T-helper 1 cell treated with Interleukin-12 subunit alpha and Interleukin-12 subunit beta and Interleukin-4 antibody, amounts not matched to agents 30 μg/mL and 1 μg/mL, for 36 hours (primary cell): Measurements from ENCODE around the gene OTUB2.

ENCODE experiments used
- H3K27ac Mint-ChIP-seq: one replicate; pipeline ENCODE4 v1.8.0; 2021; ENCODE audit warnings: mild to moderate bottlenecking, mixed read lengths
- H3K27me3 Mint-ChIP-seq: one replicate; pipeline ENCODE4 v1.8.0; 2021; ENCODE audit warnings: low read depth, mixed read lengths
- H3K36me3 Mint-ChIP-seq: one replicate; pipeline ENCODE4 v1.8.0; 2021; ENCODE audit warnings: low read depth, mixed read lengths
- H3K4me1 Mint-ChIP-seq: one replicate; pipeline ENCODE4 v1.8.0; 2021; ENCODE audit warnings: low read depth, mixed read lengths
- H3K4me3 Mint-ChIP-seq: one replicate; pipeline ENCODE4 v1.8.0; 2021; ENCODE audit warnings: mild to moderate bottlenecking, moderate library complexity, mixed read lengths
- H3K9me3 Mint-ChIP-seq: one replicate; pipeline ENCODE4 v1.8.0; 2021; ENCODE audit warnings: mixed read lengths

OTUB2 gene

DNA sequence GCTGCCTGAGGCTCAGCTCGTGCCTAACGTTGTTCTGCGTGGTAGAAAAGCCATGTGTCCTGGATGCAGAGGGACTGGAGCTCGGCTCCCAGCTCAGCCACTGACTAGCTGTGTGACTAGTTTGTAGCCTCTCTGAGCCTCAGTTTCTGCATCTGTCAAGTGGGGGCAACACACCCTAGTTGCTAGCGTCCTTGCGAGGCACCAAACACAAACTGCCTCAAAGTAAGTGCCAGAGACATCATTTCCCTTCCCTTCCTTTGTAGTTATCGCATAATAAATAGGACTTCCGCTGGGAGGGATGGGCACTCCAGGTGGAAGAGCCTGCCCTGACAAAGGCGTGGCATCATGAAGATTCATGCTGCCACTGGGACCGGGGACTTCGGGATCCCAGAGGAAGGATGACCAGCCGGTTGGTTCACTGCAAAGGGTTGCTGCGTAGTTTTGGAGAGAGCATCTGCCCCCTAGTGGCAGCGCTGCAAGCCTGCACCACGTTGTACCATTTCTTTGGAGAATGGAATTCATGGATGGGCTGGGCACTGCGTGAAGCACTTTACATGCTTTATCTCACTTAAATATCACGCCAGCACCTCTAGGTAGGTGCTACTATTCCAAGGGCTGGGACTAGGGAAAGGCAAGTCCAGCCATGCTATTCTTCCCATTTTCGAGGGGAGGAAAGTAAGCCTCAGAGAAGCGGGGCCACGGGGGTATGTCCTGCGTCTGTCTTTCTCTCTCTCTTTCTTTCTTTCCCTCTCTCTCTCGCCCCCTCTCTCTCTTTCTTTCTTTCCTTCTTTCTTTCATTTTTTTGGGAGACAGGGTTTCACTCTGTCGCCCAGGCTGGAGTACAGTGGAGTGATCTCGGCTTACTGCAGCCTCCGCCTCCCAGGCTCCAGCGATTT is 24.4 kb upstream of the OTUB2 start:
- H3K4me1 Mint-ChIP-seq, result peaks cover 35% of the 10 kb centered on the region
- peak overlapping the region; percentile 28 for H3K27ac Mint-ChIP-seq
- H3K36me3 Mint-ChIP-seq, result no peaks in the 10 kb centered on the region
- H3K9me3 Mint-ChIP-seq, result no peaks in the 10 kb centered on the region
- peaks cover 6% of the 10 kb centered on the region for H3K27me3 Mint-ChIP-seq
- H3K4me3 Mint-ChIP-seq, result no peak overlapping the region

DNA sequence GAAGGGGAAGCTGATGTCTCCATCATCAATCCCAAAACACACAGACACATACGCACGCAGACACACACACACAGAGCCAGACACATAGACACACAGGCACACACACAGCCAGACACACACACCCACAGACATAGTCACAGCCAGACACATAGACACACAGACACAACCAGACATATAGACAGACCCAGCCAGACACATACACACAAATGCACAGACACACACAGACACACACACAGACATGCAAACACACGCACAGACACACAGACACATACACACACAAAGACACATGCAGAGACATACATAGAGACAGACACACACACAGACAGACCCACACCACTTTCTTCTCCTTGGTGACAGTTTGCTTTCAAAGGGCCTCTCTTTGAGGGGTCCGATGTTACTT is 22.7 kb upstream of the OTUB2 start:
- no peak overlapping the region for H3K4me3 Mint-ChIP-seq
- peaks cover 34% of the 10 kb centered on the region for H3K4me1 Mint-ChIP-seq
- H3K27me3 Mint-ChIP-seq, result peaks cover 6% of the 10 kb centered on the region
- H3K36me3 Mint-ChIP-seq, result no peaks in the 10 kb centered on the region
- no peaks in the 10 kb centered on the region for H3K9me3 Mint-ChIP-seq
- H3K27ac Mint-ChIP-seq, result peak overlapping the region; percentile 3

DNA sequence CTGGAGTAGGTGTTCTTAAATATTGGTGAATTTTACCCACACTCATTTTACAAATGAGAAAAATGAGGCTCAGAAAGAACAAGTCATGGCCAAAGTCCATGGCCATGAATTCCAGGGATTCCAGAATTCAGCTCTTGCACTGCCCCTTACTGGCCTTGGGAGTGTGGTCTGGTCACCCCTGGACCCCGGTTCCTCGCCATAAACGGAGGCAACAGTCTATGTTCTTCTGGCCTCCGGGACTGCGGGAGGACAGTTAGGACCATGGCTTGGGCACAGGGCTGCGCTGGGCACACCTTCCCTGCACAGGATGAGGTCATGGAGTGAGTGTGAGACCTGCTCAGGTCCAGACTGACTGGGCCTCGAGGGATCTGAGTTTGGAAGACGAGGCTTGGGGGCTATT is 22.1 kb upstream of the OTUB2 start:
- Mint-ChIP-seq H3K4me3 (no peak overlapping the region), H3K4me1 (peaks cover 37% of the 10 kb centered on the region), H3K9me3 (no peaks in the 10 kb centered on the region), H3K27me3 (peaks cover 6% of the 10 kb centered on the region), H3K27ac (no peak overlapping the region), H3K36me3 (no peaks in the 10 kb centered on the region)

GRCh38 chr14:94005324-94006073 is 20.6 kb upstream of the OTUB2 start:
- Mint-ChIP-seq H3K4me3 (no peak overlapping the region), H3K9me3 (no peaks in the 10 kb centered on the region), H3K27me3 (peaks cover 6% of the 10 kb centered on the region), H3K27ac (no peak overlapping the region), H3K36me3 (no peaks in the 10 kb centered on the region), H3K4me1 (peaks cover 45% of the 10 kb centered on the region)

DNA sequence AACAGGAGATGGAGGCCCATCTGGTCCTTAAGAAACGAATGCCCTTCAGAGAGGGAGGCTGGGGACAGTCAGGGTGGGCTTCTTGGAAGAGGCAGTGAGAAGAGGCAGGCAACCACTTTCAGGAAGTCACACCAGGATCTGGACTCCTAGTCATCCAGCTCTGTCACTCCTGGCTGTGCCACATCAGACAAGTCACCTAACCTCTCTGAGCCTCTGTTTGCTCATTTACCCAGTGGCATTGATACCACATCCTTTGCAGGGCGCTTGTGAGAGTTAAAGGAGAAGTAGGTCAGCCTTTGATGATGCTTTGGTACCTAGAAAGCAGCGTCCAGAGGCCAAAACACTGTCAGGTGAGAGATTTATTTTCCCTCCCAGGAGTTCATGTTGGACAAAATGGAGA is 17.9 kb upstream of the OTUB2 start:
- Mint-ChIP-seq H3K4me1 (peaks cover 52% of the 10 kb centered on the region), H3K27me3 (peaks cover 6% of the 10 kb centered on the region), H3K27ac (peak overlapping the region; percentile 34)

GRCh38 chr14:94009767-94010166 is 16.4 kb upstream of the OTUB2 start:
- peak overlapping the region; percentile 78 for H3K27ac Mint-ChIP-seq
- H3K9me3 Mint-ChIP-seq, result no peaks in the 10 kb centered on the region
- peaks cover 6% of the 10 kb centered on the region for H3K27me3 Mint-ChIP-seq

More for the DNA sequence above, 17.9 kb upstream of the OTUB2 start:
- Mint-ChIP-seq H3K4me3 (peak overlapping the region; percentile 7), H3K9me3 (no peaks in the 10 kb centered on the region), H3K36me3 (no peaks in the 10 kb centered on the region)

GRCh38 chr14:94010625-94011024 is 15.5 kb upstream of the OTUB2 start:
- Mint-ChIP-seq H3K36me3 (no peaks in the 10 kb centered on the region), H3K27ac (no peak overlapping the region), H3K4me3 (no peak overlapping the region), H3K27me3 (no peaks in the 10 kb centered on the region), H3K9me3 (no peaks in the 10 kb centered on the region), H3K4me1 (peaks cover 51% of the 10 kb centered on the region)

More at GRCh38 chr14:94009767-94010166, 16.4 kb upstream of the OTUB2 start:
- no peaks in the 10 kb centered on the region for H3K36me3 Mint-ChIP-seq
- H3K4me1 Mint-ChIP-seq, result peaks cover 55% of the 10 kb centered on the region
- peak overlapping the region; percentile 47 for H3K4me3 Mint-ChIP-seq

DNA sequence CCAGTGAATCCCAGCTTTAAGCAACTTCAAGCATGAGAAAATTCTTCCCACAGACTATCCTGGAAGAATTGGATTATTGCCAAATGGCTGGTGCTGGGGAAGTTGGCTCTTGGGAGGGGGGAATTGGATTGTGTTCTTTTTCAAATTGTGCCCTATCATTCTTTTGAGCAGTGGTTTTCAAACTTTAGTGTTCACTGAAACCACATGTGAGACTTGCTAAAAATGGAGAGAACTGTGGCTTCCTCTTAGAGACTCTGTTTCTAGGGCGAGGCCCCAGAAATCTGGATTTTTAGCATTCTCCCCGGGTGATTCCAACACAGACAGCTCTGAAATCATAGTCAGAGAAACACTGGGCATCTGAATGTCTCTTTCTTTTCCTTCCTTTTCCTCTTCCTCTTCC is 14.3 kb upstream of the OTUB2 start:
- Mint-ChIP-seq H3K4me3 (peak overlapping the region; percentile 22), H3K27ac (peak overlapping the region; percentile 71), H3K4me1 (peaks cover 51% of the 10 kb centered on the region), H3K36me3 (no peaks in the 10 kb centered on the region), H3K27me3 (no peaks in the 10 kb centered on the region), H3K9me3 (no peaks in the 10 kb centered on the region)

DNA sequence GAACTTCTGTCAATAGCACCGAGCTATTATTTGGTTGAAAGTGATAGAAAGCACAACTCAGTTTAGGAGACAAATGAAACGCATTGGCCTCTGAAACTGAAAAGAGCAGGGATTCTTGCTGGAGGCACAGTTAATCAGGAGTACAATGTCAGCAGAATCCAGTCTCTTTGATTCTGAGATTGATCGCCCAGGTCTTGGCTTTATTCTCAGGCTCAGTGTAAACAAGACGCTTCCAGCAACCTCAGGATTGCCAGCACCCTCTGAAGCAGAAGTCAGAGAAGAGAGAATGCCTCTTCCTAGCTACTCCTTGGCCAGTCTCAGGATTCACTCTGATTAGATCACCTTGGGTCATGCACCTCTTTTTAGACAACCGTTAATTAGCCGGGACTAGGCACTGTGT is 11.8 kb upstream of the OTUB2 start:
- H3K36me3 Mint-ChIP-seq, result no peaks in the 10 kb centered on the region
- peaks cover 8% of the 10 kb centered on the region for H3K27me3 Mint-ChIP-seq
- no peaks in the 10 kb centered on the region for H3K9me3 Mint-ChIP-seq
- H3K27ac Mint-ChIP-seq, result no peak overlapping the region
- H3K4me1 Mint-ChIP-seq, result peaks cover 34% of the 10 kb centered on the region
- H3K4me3 Mint-ChIP-seq, result no peak overlapping the region

GRCh38 chr14:94015223-94015622 is 10.9 kb upstream of the OTUB2 start:
- H3K36me3 Mint-ChIP-seq, result no peaks in the 10 kb centered on the region
- H3K4me3 Mint-ChIP-seq, result no peak overlapping the region
- H3K27ac Mint-ChIP-seq, result no peak overlapping the region
- peaks cover 30% of the 10 kb centered on the region for H3K4me1 Mint-ChIP-seq
- H3K9me3 Mint-ChIP-seq, result no peaks in the 10 kb centered on the region
- peaks cover 10% of the 10 kb centered on the region for H3K27me3 Mint-ChIP-seq

GRCh38 chr14:94016446-94016976 is 9.6 kb upstream of the OTUB2 start:
- Mint-ChIP-seq H3K9me3 (no peaks in the 10 kb centered on the region), H3K4me1 (peaks cover 32% of the 10 kb centered on the region), H3K36me3 (no peaks in the 10 kb centered on the region), H3K27me3 (peaks cover 12% of the 10 kb centered on the region), H3K27ac (no peak overlapping the region), H3K4me3 (no peak overlapping the region)

GRCh38 chr14:94018308-94018707 is 7.8 kb upstream of the OTUB2 start:
- Mint-ChIP-seq H3K9me3 (no peaks in the 10 kb centered on the region), H3K4me3 (no peak overlapping the region), H3K36me3 (no peaks in the 10 kb centered on the region), H3K27ac (no peak overlapping the region), H3K27me3 (peaks cover 15% of the 10 kb centered on the region), H3K4me1 (peaks cover 41% of the 10 kb centered on the region)

DNA sequence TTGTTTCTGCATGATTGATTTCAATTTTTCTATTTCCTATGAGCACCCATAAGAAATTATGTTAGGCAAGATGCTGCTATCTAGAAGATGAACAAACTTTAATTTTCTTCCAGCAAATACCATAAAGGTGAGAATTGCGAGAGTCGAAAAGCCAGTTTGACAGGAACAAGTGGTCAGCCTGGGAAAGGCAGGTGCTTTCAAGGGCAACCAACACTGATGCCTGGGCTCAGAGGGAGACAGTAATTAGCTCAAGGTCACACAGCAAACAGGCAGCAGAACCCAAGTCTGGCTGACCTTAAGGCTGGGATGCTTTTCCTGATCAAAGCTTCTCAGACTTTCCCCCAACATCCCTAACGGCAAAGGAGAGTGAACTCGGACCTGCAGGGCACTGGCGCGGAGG is 6.8 kb upstream of the OTUB2 start:
- no peaks in the 10 kb centered on the region for H3K36me3 Mint-ChIP-seq
- H3K27ac Mint-ChIP-seq, result no peak overlapping the region

DNA sequence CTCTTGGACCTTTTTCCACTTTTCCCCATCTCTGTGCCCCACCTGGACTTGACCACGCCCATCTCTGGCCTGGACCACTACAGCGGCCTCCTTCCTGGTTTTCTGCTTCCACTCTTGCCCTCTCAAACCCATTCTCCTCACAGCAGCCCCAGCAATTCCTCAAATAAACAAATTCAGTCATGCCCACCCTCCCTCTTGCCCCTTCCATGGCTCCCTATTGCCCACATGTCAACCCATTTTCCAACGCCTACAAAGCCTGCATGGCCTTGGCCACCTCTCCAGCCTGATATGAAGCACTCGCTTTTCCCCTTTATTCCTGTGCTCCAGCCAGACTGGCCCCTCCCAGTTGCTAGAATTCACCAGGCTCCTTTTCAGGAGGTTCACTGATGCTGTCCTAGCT is 5.9 kb upstream of the OTUB2 start:
- no peaks in the 10 kb centered on the region for H3K36me3 Mint-ChIP-seq
- H3K9me3 Mint-ChIP-seq, result no peaks in the 10 kb centered on the region
- H3K4me1 Mint-ChIP-seq, result peaks cover 36% of the 10 kb centered on the region
- H3K27me3 Mint-ChIP-seq, result peaks cover 19% of the 10 kb centered on the region
- no peak overlapping the region for H3K4me3 Mint-ChIP-seq
- peak overlapping the region; percentile 28 for H3K27ac Mint-ChIP-seq

More for the DNA sequence above, 6.8 kb upstream of the OTUB2 start:
- Mint-ChIP-seq H3K4me1 (peaks cover 40% of the 10 kb centered on the region), H3K27me3 (peaks cover 19% of the 10 kb centered on the region), H3K9me3 (no peaks in the 10 kb centered on the region), H3K4me3 (no peak overlapping the region)

GRCh38 chr14:94021001-94021400 is 5.1 kb upstream of the OTUB2 start:
- Mint-ChIP-seq H3K4me3 (no peak overlapping the region), H3K36me3 (no peaks in the 10 kb centered on the region), H3K27me3 (peaks cover 19% of the 10 kb centered on the region), H3K9me3 (no peaks in the 10 kb centered on the region), H3K27ac (no peak overlapping the region), H3K4me1 (peaks cover 39% of the 10 kb centered on the region)
